Measurements from ENCODE around the gene PLTP.
"Not testable (repeated sequence)": the region's sequence is repeated elsewhere in the genome, so short reads cannot be mapped to it uniquely, and the experiment has no call there.

The PLTP gene

GRCh38 chr20:45909817-45910669, 1.9 kb downstream of the PLTP start:
- Histone ChIP-seq H3K4me3 (ENCODE audit: low read length in 2 of 2) (peak overlapping the region in 1 of 2 donors; percentile 44), H3K27ac (ENCODE audit: low read depth in 2 of 2, low read length in 2 of 2) (peak overlapping the region; percentile 16 to 34), H3K4me1 (ENCODE audit: control insufficient read depth in 2 of 2, insufficient read depth in 2 of 2, low read length in 2 of 2) (peaks cover 8 to 11% of the 10 kb centered on the region in 2 donors), H3K9me3 (ENCODE audit: control insufficient read depth in 2 of 2, low read length in 2 of 2) (no peaks in the 10 kb centered on the region), H3K27me3 (ENCODE audit: control insufficient read depth in 2 of 2, insufficient read depth in 2 of 2, low read length in 2 of 2) (no peaks in the 10 kb centered on the region), H3K36me3 (ENCODE audit: control insufficient read depth in 2 of 2, insufficient read depth in 2 of 2, low read length in 2 of 2) (peaks cover 0 to 5% of the 10 kb centered on the region in 2 donors), H3K9ac (ENCODE audit: low read depth in 1 of 2, low read length in 2 of 2) (no peak overlapping the region)

GRCh38 chr20:45909336-45909808, 2.6 kb downstream of the PLTP start:
- Histone ChIP-seq H3K9ac (ENCODE audit: low read depth in 1 of 2, low read length in 2 of 2) (no peak overlapping the region), H3K27me3 (ENCODE audit: control insufficient read depth in 2 of 2, insufficient read depth in 2 of 2, low read length in 2 of 2) (no peaks in the 10 kb centered on the region), H3K27ac (ENCODE audit: low read depth in 2 of 2, low read length in 2 of 2) (no peak overlapping the region), H3K9me3 (ENCODE audit: control insufficient read depth in 2 of 2, low read length in 2 of 2) (no peaks in the 10 kb centered on the region), H3K4me1 (ENCODE audit: control insufficient read depth in 2 of 2, insufficient read depth in 2 of 2, low read length in 2 of 2) (peaks cover 8 to 11% of the 10 kb centered on the region in 2 donors), H3K4me3 (ENCODE audit: low read length in 2 of 2) (no peak overlapping the region), H3K36me3 (ENCODE audit: control insufficient read depth in 2 of 2, insufficient read depth in 2 of 2, low read length in 2 of 2) (peaks cover 0 to 5% of the 10 kb centered on the region in 2 donors)

GRCh38 chr20:45908084-45908483, 3.9 kb downstream of the PLTP start:
- H3K27me3 ChIP-seq (ENCODE audit: control insufficient read depth in 2 of 2, insufficient read depth in 2 of 2, low read length in 2 of 2): no peaks in the 10 kb centered on the region
- H3K9me3 ChIP-seq (ENCODE audit: control insufficient read depth in 2 of 2, low read length in 2 of 2): no peaks in the 10 kb centered on the region
- H3K27ac ChIP-seq (ENCODE audit: low read depth in 2 of 2, low read length in 2 of 2): no peak overlapping the region
- H3K36me3 ChIP-seq (ENCODE audit: control insufficient read depth in 2 of 2, insufficient read depth in 2 of 2, low read length in 2 of 2): peaks cover 0 to 6% of the 10 kb centered on the region in 2 donors
- H3K4me1 ChIP-seq (ENCODE audit: control insufficient read depth in 2 of 2, insufficient read depth in 2 of 2, low read length in 2 of 2): peaks cover 8 to 11% of the 10 kb centered on the region in 2 donors
- no peak overlapping the region for H3K9ac ChIP-seq (ENCODE audit: low read depth in 1 of 2, low read length in 2 of 2)
- no peak overlapping the region for H3K4me3 ChIP-seq (ENCODE audit: low read length in 2 of 2)

- H3K27ac ChIP-seq (ENCODE audit: low read depth in 2 of 2, low read length in 2 of 2): no peak overlapping the region
- H3K9me3 ChIP-seq (ENCODE audit: control insufficient read depth in 2 of 2, low read length in 2 of 2): no peaks in the 10 kb centered on the region
- H3K9ac ChIP-seq (ENCODE audit: low read depth in 1 of 2, low read length in 2 of 2): no peak overlapping the region
- H3K4me1 ChIP-seq (ENCODE audit: control insufficient read depth in 2 of 2, insufficient read depth in 2 of 2, low read length in 2 of 2): peaks cover 8 to 11% of the 10 kb centered on the region in 2 donors
- peaks cover 0 to 6% of the 10 kb centered on the region in 2 donors for H3K36me3 ChIP-seq (ENCODE audit: control insufficient read depth in 2 of 2, insufficient read depth in 2 of 2, low read length in 2 of 2)
- no peaks in the 10 kb centered on the region for H3K27me3 ChIP-seq (ENCODE audit: control insufficient read depth in 2 of 2, insufficient read depth in 2 of 2, low read length in 2 of 2)
- H3K4me3 ChIP-seq (ENCODE audit: low read length in 2 of 2): no peak overlapping the region
Measured at GRCh38 chr20:45907219-45907948, 4.6 kb downstream of the PLTP start.

GRCh38 chr20:45905505-45906079, 6.4 kb downstream of the PLTP start:
- Histone ChIP-seq H3K4me1 (ENCODE audit: control insufficient read depth in 2 of 2, insufficient read depth in 2 of 2, low read length in 2 of 2) (peaks cover 0 to 2% of the 10 kb centered on the region in 2 donors), H3K4me3 (ENCODE audit: low read length in 2 of 2) (no peak overlapping the region), H3K27me3 (ENCODE audit: control insufficient read depth in 2 of 2, insufficient read depth in 2 of 2, low read length in 2 of 2) (no peaks in the 10 kb centered on the region), H3K36me3 (ENCODE audit: control insufficient read depth in 2 of 2, insufficient read depth in 2 of 2, low read length in 2 of 2) (peaks cover 0 to 6% of the 10 kb centered on the region in 2 donors), H3K9me3 (ENCODE audit: control insufficient read depth in 2 of 2, low read length in 2 of 2) (no peaks in the 10 kb centered on the region), H3K27ac (ENCODE audit: low read depth in 2 of 2, low read length in 2 of 2) (no peak overlapping the region), H3K9ac (ENCODE audit: low read depth in 1 of 2, low read length in 2 of 2) (no peak overlapping the region)

GRCh38 chr20:45904583-45905504, 7.1 kb downstream of the PLTP start:
- no peaks in the 10 kb centered on the region for H3K9me3 ChIP-seq (ENCODE audit: control insufficient read depth in 2 of 2, low read length in 2 of 2)
- H3K27ac ChIP-seq (ENCODE audit: low read depth in 2 of 2, low read length in 2 of 2): no peak overlapping the region
- H3K36me3 ChIP-seq (ENCODE audit: control insufficient read depth in 2 of 2, insufficient read depth in 2 of 2, low read length in 2 of 2): peaks cover 0 to 6% of the 10 kb centered on the region in 2 donors
- H3K4me3 ChIP-seq (ENCODE audit: low read length in 2 of 2): no peak overlapping the region
- peaks cover 0 to 2% of the 10 kb centered on the region in 2 donors for H3K4me1 ChIP-seq (ENCODE audit: control insufficient read depth in 2 of 2, insufficient read depth in 2 of 2, low read length in 2 of 2)
- no peak overlapping the region for H3K9ac ChIP-seq (ENCODE audit: low read depth in 1 of 2, low read length in 2 of 2)
- H3K27me3 ChIP-seq (ENCODE audit: control insufficient read depth in 2 of 2, insufficient read depth in 2 of 2, low read length in 2 of 2): no peaks in the 10 kb centered on the region

- no peaks in the 10 kb centered on the region for H3K27me3 ChIP-seq (ENCODE audit: control insufficient read depth in 2 of 2, insufficient read depth in 2 of 2, low read length in 2 of 2)
- H3K27ac ChIP-seq (ENCODE audit: low read depth in 2 of 2, low read length in 2 of 2): no peak overlapping the region
- H3K9me3 ChIP-seq (ENCODE audit: control insufficient read depth in 2 of 2, low read length in 2 of 2): no peaks in the 10 kb centered on the region
- no peaks in the 10 kb centered on the region for H3K4me1 ChIP-seq (ENCODE audit: control insufficient read depth in 2 of 2, insufficient read depth in 2 of 2, low read length in 2 of 2)
- no peak overlapping the region for H3K9ac ChIP-seq (ENCODE audit: low read depth in 1 of 2, low read length in 2 of 2)
- peaks cover 17 to 23% of the 10 kb centered on the region in 2 donors for H3K36me3 ChIP-seq (ENCODE audit: control insufficient read depth in 2 of 2, insufficient read depth in 2 of 2, low read length in 2 of 2)
- H3K4me3 ChIP-seq (ENCODE audit: low read length in 2 of 2): no peak overlapping the region
Measured at GRCh38 chr20:45902199-45902701, 9.7 kb downstream of the PLTP start.

- H3K4me1 ChIP-seq (ENCODE audit: control insufficient read depth in 2 of 2, insufficient read depth in 2 of 2, low read length in 2 of 2); H3K27me3 ChIP-seq (ENCODE audit: control insufficient read depth in 2 of 2, insufficient read depth in 2 of 2, low read length in 2 of 2); H3K4me3 ChIP-seq (ENCODE audit: low read length in 2 of 2); H3K9ac ChIP-seq (ENCODE audit: low read depth in 1 of 2, low read length in 2 of 2); H3K9me3 ChIP-seq (ENCODE audit: control insufficient read depth in 2 of 2, low read length in 2 of 2); H3K27ac ChIP-seq (ENCODE audit: low read depth in 2 of 2, low read length in 2 of 2): not testable (repeated sequence)
- H3K36me3 ChIP-seq (ENCODE audit: control insufficient read depth in 2 of 2, insufficient read depth in 2 of 2, low read length in 2 of 2): peaks cover 24 to 30% of the 10 kb centered on the region in 2 donors
Measured at GRCh38 chr20:45901332-45901731, 10.6 kb downstream of the PLTP start.

- Histone ChIP-seq H3K9me3 (ENCODE audit: control insufficient read depth in 2 of 2, low read length in 2 of 2) (no peaks in the 10 kb centered on the region), H3K4me3 (ENCODE audit: low read length in 2 of 2) (no peak overlapping the region)
Measured at GRCh38 chr20:45899046-45899835, 12.7 kb downstream of the PLTP start.

More at GRCh38 chr20:45899046-45899835, 12.7 kb downstream of the PLTP start:
- Histone ChIP-seq H3K4me1 (ENCODE audit: control insufficient read depth in 2 of 2, insufficient read depth in 2 of 2, low read length in 2 of 2) (no peaks in the 10 kb centered on the region), H3K27ac (ENCODE audit: low read depth in 2 of 2, low read length in 2 of 2) (no peak overlapping the region), H3K36me3 (ENCODE audit: control insufficient read depth in 2 of 2, insufficient read depth in 2 of 2, low read length in 2 of 2) (peaks cover 35 to 46% of the 10 kb centered on the region in 2 donors), H3K9ac (ENCODE audit: low read depth in 1 of 2, low read length in 2 of 2) (no peak overlapping the region), H3K27me3 (ENCODE audit: control insufficient read depth in 2 of 2, insufficient read depth in 2 of 2, low read length in 2 of 2) (no peaks in the 10 kb centered on the region)
